Stimulated activated CD8-positive, alpha-beta memory T cell treated with anti-CD3 and anti-CD28 coated beads, Interleukin-7, amount 100 ng/mL, for 1 hour (primary cell): ENCODE measurements around the gene HSPA5.
A peak's percentile ranks its signal among the peaks of the same experiment; 100 is the strongest.

ENCODE experiments used
- DNase-seq, 2 donors: peaks; one replicate each; pipeline ENCODE4 v3.0.0-alpha.2; 2020; ENCODE audit warnings: low read depth in 2 of 2

Gene HSPA5

DNA sequence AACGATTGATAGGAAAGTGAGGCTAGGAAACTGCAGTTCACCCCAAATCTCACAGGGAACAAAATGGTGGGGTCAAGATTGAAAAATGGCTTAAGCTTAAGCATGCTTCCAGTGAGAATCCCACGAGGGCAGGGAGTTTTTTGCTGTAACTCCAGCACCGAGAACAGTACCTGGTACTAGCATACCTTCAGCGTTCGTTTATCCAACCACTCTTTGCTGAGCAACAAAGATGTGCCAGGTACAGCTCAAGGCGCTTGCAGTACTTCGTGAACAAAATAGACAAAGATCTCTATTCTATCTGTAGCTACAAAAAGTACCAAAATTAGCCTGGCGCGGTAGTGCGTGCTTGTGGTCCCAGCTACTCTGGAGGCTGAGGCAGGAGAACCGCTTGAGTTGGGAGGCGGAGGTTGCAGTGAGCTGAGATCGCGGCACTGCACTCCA lies 50.8 kb downstream of the HSPA5 start:
- DNase-seq = no peak

DNA sequence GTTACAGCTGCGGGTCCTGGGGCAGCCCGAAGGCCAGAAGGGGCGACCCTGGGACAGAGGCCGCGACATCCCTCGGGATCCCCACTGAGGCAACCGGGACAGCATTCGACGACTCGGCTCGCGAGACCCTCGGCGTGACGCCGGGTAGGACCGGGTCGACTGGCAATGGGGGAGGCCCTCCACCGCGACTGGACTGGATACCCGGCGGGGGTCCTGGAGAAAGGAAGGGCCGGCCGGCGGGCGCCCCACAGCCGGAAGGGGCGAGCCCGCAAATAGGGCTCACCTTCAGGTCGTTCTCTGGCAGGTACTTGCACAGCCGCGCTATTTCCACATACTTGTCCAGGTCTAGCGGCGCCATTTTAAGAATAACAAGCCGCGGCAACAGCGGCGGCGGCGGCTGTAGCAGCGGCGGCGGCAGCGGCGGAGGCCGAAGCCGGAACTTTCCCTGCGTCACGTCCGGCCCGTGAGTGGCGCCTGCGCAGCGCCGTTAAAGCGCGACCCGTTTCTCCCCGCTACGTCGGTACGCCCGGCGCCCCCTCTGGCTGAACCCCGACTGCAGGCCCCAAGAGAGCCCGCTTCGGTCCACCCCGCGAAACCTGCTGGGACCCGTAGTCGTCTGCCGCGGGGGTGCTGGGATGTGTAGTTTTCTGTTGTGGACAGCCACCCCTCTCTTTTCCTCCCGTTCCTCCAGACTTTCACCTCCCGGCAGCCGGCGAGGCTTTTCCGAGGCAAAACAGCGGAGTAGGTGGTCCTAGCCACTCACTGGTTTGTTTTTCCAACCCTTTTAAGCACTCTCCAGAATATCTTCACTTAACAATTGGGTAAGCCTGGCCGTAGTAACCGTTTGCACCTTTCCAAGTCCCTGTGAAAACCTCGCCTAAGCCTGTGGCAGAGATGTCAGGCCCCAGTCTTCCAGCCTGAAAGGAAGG lies 51.5 kb downstream of the HSPA5 start, which contains the start of gene PPP6C:
PPP6C (minus strand) TSS at position 443 of the 929 bp plus-strand sequence; CDS start at position 358, 85 bp downstream.
- DNase-seq = peak; percentile 95

DNA sequence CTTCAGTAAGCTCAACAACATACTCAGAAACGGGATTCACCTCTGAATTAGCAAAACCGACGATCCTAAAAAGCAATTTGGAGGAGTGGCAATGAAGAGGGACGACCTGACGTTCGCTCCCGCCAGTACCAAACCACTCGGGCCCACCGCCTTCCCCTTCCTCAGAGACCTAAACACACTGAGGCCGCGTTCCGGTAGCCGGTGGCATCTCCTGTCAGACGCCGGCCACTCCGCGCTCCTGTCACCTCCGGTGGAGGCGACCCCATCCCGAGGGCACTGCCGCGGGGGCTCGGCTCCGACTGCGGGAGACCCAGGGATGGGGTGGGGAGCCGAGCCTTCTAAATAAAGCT lies 52.2 kb downstream of the HSPA5 start:
- peak in 1 of 2 donors; percentile 4 for DNase-seq
